Astrocyte (in vitro differentiated cells and primary cell): Measurements from ENCODE around the gene KIAA0825. TPM values are rescaled to one million over a fixed set of nuclear protein-coding genes. Genes with fewer than 3 reads are reported as not detected.

Source experiments
- DNase-seq: peaks from one replicate; pipeline ENCODE4 v3.0.0-alpha.2; 2010; ENCODE audit warnings: low read depth
- FAIRE-seq: peaks from 2 replicates; lab custom pipeline; 2011; peaks lifted over from hg19 to GRCh38; lab: Jason Lieb, UNC
- H2AFZ ChIP-seq: 2 replicates; pipeline ENCODE4 v1.6.0; 2012; ENCODE audit warnings: low read depth, low read length, inconsistent platforms
- H3K27ac ChIP-seq: 2 replicates; pipeline ENCODE4 v1.5.1; 2011; ENCODE audit warnings: low read depth, low read length, inconsistent platforms
- H3K27me3 ChIP-seq: 2 replicates; pipeline ENCODE4 v1.6.0; 2011; ENCODE audit warnings: low read length, inconsistent platforms; ENCODE audit not compliant: insufficient read depth
- H3K36me3 ChIP-seq: 2 replicates; pipeline ENCODE4 v1.5.1; 2011; ENCODE audit warnings: low read length, inconsistent platforms; ENCODE audit not compliant: insufficient read depth
- H3K4me1 ChIP-seq: 2 replicates; pipeline ENCODE4 v1.5.1; 2011; ENCODE audit warnings: low read length, inconsistent platforms; ENCODE audit not compliant: insufficient read depth
- H3K4me2 ChIP-seq: 2 replicates; pipeline ENCODE4 v1.6.0; 2012; ENCODE audit warnings: low read length, inconsistent platforms
- H3K4me3 ChIP-seq: 2 replicates; pipeline ENCODE4 v1.5.1; 2011; ENCODE audit warnings: low read depth, mild to moderate bottlenecking, low read length, inconsistent platforms; ENCODE audit not compliant: insufficient read depth
- H3K79me2 ChIP-seq: 2 replicates; pipeline ENCODE4 v1.6.0; 2012; ENCODE audit warnings: mild to moderate bottlenecking, low read length, inconsistent platforms; ENCODE audit not compliant: insufficient read depth
- H3K9ac ChIP-seq: 2 replicates; pipeline ENCODE4 v1.6.0; 2012; ENCODE audit warnings: mild to moderate bottlenecking, low read length, inconsistent platforms
- H3K9me3 ChIP-seq: 2 replicates; pipeline ENCODE4 v1.5.1; 2012; ENCODE audit warnings: low read depth, mild to moderate bottlenecking, low read length, inconsistent platforms; ENCODE audit not compliant: insufficient read depth
- H4K20me1 ChIP-seq: 2 replicates; pipeline ENCODE4 v1.6.0; 2012; ENCODE audit warnings: low read length, inconsistent platforms; ENCODE audit not compliant: insufficient read depth
- H3K27ac Mint-ChIP-seq: one replicate; pipeline ENCODE4 v1.8.0; 2021; ENCODE audit warnings: mild to moderate bottlenecking, mixed read lengths; ENCODE audit not compliant: unreplicated experiment
- H3K27me3 Mint-ChIP-seq: one replicate; pipeline ENCODE4 v1.8.0; 2021; ENCODE audit warnings: low read depth, mixed read lengths; ENCODE audit not compliant: unreplicated experiment
- H3K36me3 Mint-ChIP-seq: one replicate; pipeline ENCODE4 v1.8.0; 2021; ENCODE audit warnings: low read depth, mixed read lengths; ENCODE audit not compliant: unreplicated experiment
- H3K4me1 Mint-ChIP-seq: one replicate; pipeline ENCODE4 v1.8.0; 2021; ENCODE audit warnings: low read depth, mixed read lengths; ENCODE audit not compliant: unreplicated experiment
- H3K4me3 Mint-ChIP-seq: one replicate; pipeline ENCODE4 v1.8.0; 2021; ENCODE audit warnings: mild to moderate bottlenecking, moderate library complexity, mixed read lengths; ENCODE audit not compliant: unreplicated experiment
- H3K9me3 Mint-ChIP-seq: one replicate; pipeline ENCODE4 v1.8.0; 2021; ENCODE audit warnings: mild to moderate bottlenecking, mixed read lengths; ENCODE audit not compliant: unreplicated experiment
- CTCF ChIP-seq: IDR thresholded peaks from 2 replicates; pipeline ENCODE4 v1.5.1; 2011; ENCODE audit warnings: low read depth, mild to moderate bottlenecking, inconsistent platforms, low read length, moderate library complexity; ENCODE audit not compliant: insufficient read depth
- EZH2 ChIP-seq: IDR thresholded peaks from 2 replicates; pipeline ENCODE4 v1.6.1; 2012; ENCODE audit warnings: mild to moderate bottlenecking, low read length, inconsistent platforms; ENCODE audit not compliant: insufficient read depth
- total RNA-seq: library from RNA; stranded (reverse); gene quantifications from 2 replicates; pipeline ENCODE4 v1.2.1, GENCODE V29; 2021

The KIAA0825 gene
- total RNA-seq, 1 donor from 2014 or later, result 2.5 TPM

- H3K9ac ChIP-seq, result no peak overlapping the region
- no peak overlapping the region for H2AFZ ChIP-seq
- no peaks in the 10 kb centered on the region for H3K27me3 Mint-ChIP-seq
- no peak overlapping the region for H3K27ac Mint-ChIP-seq
- H3K4me3 ChIP-seq, result no peak overlapping the region
- no peaks in the 10 kb centered on the region for H3K9me3 ChIP-seq
- H3K27ac ChIP-seq, result no peak overlapping the region
- no peaks in the 10 kb centered on the region for H3K36me3 Mint-ChIP-seq
- peaks cover 4% of the 10 kb centered on the region for H3K4me1 Mint-ChIP-seq
- H3K4me3 Mint-ChIP-seq, result no peak overlapping the region
- H3K4me2 ChIP-seq, result no peak overlapping the region
- H4K20me1 ChIP-seq, result no peaks in the 10 kb centered on the region
- FAIRE-seq (no peak), DNase-seq (no peak)
- peaks cover 4% of the 10 kb centered on the region for H3K4me1 ChIP-seq
- no peaks in the 10 kb centered on the region for H3K9me3 Mint-ChIP-seq
- H3K27me3 ChIP-seq, result no peaks in the 10 kb centered on the region
- TF ChIP-seq CTCF (no peak), EZH2 (no peak)
- no peaks in the 10 kb centered on the region for H3K36me3 ChIP-seq
- no peaks in the 10 kb centered on the region for H3K79me2 ChIP-seq
Measured at GRCh38 chr5:94526706-94527105, 91.7 kb downstream of the KIAA0825 start.

- Histone ChIP-seq H3K9ac (no peak overlapping the region), H3K36me3 (no peaks in the 10 kb centered on the region), H3K9me3 (no peaks in the 10 kb centered on the region), H3K27ac (no peak overlapping the region), H3K4me2 (no peak overlapping the region), H3K79me2 (no peaks in the 10 kb centered on the region), H2AFZ (no peak overlapping the region), H3K27me3 (no peaks in the 10 kb centered on the region), H4K20me1 (no peaks in the 10 kb centered on the region), H3K4me1 (peaks cover 4% of the 10 kb centered on the region), H3K4me3 (no peak overlapping the region)
- no peak overlapping the region for H3K27ac Mint-ChIP-seq
- H3K27me3 Mint-ChIP-seq, result no peaks in the 10 kb centered on the region
- no peaks in the 10 kb centered on the region for H3K9me3 Mint-ChIP-seq
- H3K4me1 Mint-ChIP-seq, result peaks cover 4% of the 10 kb centered on the region
- H3K4me3 Mint-ChIP-seq, result no peak overlapping the region
- FAIRE-seq, result no peak
- H3K36me3 Mint-ChIP-seq, result no peaks in the 10 kb centered on the region
- no peak for TF ChIP-seq EZH2
- TF ChIP-seq CTCF, result peak; percentile 56
- DNase-seq, result peak; percentile 34
Measured at GRCh38 chr5:94524841-94525697, 93.3 kb downstream of the KIAA0825 start.

- peaks cover 4% of the 10 kb centered on the region for H3K4me1 ChIP-seq
- H3K27ac Mint-ChIP-seq, result no peak overlapping the region
- no peaks in the 10 kb centered on the region for H3K27me3 Mint-ChIP-seq
- no peak overlapping the region for H3K9ac ChIP-seq
- H2AFZ ChIP-seq, result no peak overlapping the region
- H3K36me3 Mint-ChIP-seq, result no peaks in the 10 kb centered on the region
- no peak for DNase-seq
- H3K4me3 ChIP-seq, result no peak overlapping the region
- no peaks in the 10 kb centered on the region for H3K36me3 ChIP-seq
- FAIRE-seq, result no peak
- no peaks in the 10 kb centered on the region for H3K9me3 ChIP-seq
- H4K20me1 ChIP-seq, result no peaks in the 10 kb centered on the region
- H3K27ac ChIP-seq, result no peak overlapping the region
- no peak overlapping the region for H3K4me3 Mint-ChIP-seq
- no peaks in the 10 kb centered on the region for H3K27me3 ChIP-seq
- H3K9me3 Mint-ChIP-seq, result no peaks in the 10 kb centered on the region
- H3K4me2 ChIP-seq, result no peak overlapping the region
- no peaks in the 10 kb centered on the region for H3K79me2 ChIP-seq
- H3K4me1 Mint-ChIP-seq, result peaks cover 6% of the 10 kb centered on the region
- TF ChIP-seq CTCF (no peak), EZH2 (no peak)
Measured at GRCh38 chr5:94523018-94523417, 95.4 kb downstream of the KIAA0825 start.
